Osteocyte (in vitro differentiated cells): ENCODE results near the gene RGS2. TPM values are rescaled to one million over a fixed set of nuclear protein-coding genes. Genes with fewer than 3 reads are reported as not detected.

Experiments
- DNase-seq: peaks from one replicate; pipeline ENCODE4 v3.0.0; 2021; ENCODE audit warnings: mixed read lengths; ENCODE audit not compliant: unreplicated experiment; ENCODE audit errors: extremely low spot score
- H3K27ac Mint-ChIP-seq: one replicate; pipeline ENCODE4 v1.8.0; 2021; ENCODE audit warnings: mild to moderate bottlenecking, mixed read lengths; ENCODE audit not compliant: unreplicated experiment
- H3K27me3 Mint-ChIP-seq: one replicate; pipeline ENCODE4 v1.8.0; 2021; ENCODE audit warnings: mixed read lengths; ENCODE audit not compliant: unreplicated experiment
- H3K36me3 Mint-ChIP-seq: one replicate; pipeline ENCODE4 v1.8.0; 2021; ENCODE audit warnings: mixed read lengths; ENCODE audit not compliant: unreplicated experiment
- H3K4me1 Mint-ChIP-seq: one replicate; pipeline ENCODE4 v1.8.0; 2021; ENCODE audit warnings: mixed read lengths; ENCODE audit not compliant: unreplicated experiment
- H3K4me3 Mint-ChIP-seq: one replicate; pipeline ENCODE4 v1.8.0; 2021; ENCODE audit warnings: mild to moderate bottlenecking, moderate library complexity, mixed read lengths; ENCODE audit not compliant: unreplicated experiment
- H3K9me3 Mint-ChIP-seq: one replicate; pipeline ENCODE4 v1.8.0; 2021; ENCODE audit warnings: mixed read lengths; ENCODE audit not compliant: unreplicated experiment
- CTCF ChIP-seq: fragments of 200-600 bp; sonication (generic); IDR thresholded peaks from 2 replicates; pipeline ENCODE4 v1.5.0; 2021; ENCODE audit warnings: antibody characterized with exemption, mild to moderate bottlenecking, moderate library complexity
- total RNA-seq: library from RNA; stranded (reverse); gene quantifications from 2 replicates; pipeline ENCODE4 v1.2.1, GENCODE V29; 2021

Gene RGS2
- total RNA-seq, 1 donor from 2014 or later = 7.6 TPM

- Mint-ChIP-seq H3K4me3 (no peak overlapping the region), H3K27ac (no peak overlapping the region), H3K27me3 (no peaks in the 10 kb centered on the region), H3K4me1 (peaks cover 2% of the 10 kb centered on the region), H3K36me3 (no peaks in the 10 kb centered on the region), H3K9me3 (no peaks in the 10 kb centered on the region)
- TF ChIP-seq CTCF = no peak
- no peak for DNase-seq
Observed at GRCh38 chr1:192849011-192849410, 40.2 kb downstream of the RGS2 start.

GRCh38 chr1:192849442-192849841 lies 40.6 kb downstream of the RGS2 start:
- DNase-seq = no peak
- H3K4me1 Mint-ChIP-seq = peaks cover 2% of the 10 kb centered on the region
- H3K9me3 Mint-ChIP-seq = no peaks in the 10 kb centered on the region
- TF ChIP-seq CTCF = no peak
- no peaks in the 10 kb centered on the region for H3K27me3 Mint-ChIP-seq
- H3K36me3 Mint-ChIP-seq = no peaks in the 10 kb centered on the region
- no peak overlapping the region for H3K27ac Mint-ChIP-seq
- H3K4me3 Mint-ChIP-seq = no peak overlapping the region

DNA sequence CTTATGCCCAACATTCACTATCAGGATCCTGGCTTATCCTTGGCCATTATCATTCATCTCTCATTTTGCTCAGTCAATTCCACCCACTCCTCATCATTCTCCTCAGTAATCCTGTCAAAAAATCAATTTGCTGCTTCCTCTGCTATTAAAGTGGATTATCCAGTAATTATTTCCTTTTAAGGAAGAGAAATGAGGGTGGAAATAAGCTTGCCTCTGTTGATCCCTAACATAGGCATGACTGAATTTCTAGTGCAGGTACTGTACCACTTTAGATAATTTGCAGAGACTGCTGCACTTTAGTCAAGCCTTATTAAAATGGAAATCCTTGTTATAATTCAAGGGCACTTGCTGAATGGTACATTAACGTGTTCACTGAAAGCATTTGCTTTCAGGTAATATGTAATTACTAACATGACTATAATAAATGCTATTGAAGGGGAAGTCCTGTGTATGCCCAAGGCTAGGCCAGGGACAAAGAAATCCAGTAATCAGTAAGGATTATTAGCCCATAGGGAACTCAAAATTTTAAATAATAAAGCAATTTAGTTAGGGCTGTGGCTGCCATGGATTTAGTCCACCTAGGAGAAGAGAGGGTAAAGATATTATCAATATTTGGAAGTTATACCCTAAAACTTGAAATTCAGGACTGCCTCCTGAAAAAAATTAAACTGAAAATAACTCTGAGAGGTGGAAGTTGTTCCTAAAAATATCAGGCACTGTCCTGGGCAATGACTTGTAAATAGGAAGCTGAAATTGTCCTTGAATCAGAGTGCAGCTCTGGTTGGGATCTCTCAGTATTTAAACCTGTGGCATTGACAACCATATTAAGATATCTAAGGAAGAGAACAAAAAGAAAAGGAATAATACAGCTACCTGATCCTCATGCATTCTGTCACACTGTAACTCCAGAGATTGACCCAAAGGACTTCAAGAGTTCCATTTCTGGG lies 43.4 kb downstream of the RGS2 start:
- Mint-ChIP-seq H3K4me1 (peaks cover 2% of the 10 kb centered on the region), H3K4me3 (no peak overlapping the region), H3K36me3 (no peaks in the 10 kb centered on the region), H3K27me3 (no peaks in the 10 kb centered on the region), H3K9me3 (no peaks in the 10 kb centered on the region), H3K27ac (no peak overlapping the region)
- no peak for DNase-seq
- TF ChIP-seq CTCF = no peak

DNA sequence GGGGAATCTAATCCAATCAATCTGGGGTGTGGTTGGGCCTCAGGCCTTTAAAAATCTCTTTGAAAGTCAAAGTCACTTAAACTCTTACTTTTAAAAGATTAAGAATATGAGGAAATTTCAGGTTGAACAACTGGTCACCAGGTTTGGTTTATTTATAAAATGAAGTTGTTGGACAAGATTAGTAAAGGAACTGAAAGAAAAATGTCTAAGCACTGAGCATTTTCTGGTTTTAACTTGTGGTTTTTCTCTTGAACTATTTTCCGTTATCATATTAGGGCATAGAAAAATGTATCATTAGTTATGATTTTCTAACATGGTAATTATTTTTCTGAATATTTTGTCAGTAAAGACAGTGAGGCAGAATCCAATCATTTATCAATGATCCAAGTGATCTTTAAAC lies 49.6 kb downstream of the RGS2 start:
- H3K4me1 Mint-ChIP-seq = no peaks in the 10 kb centered on the region
- DNase-seq = no peak
- no peaks in the 10 kb centered on the region for H3K36me3 Mint-ChIP-seq
- H3K27ac Mint-ChIP-seq = no peak overlapping the region
- no peaks in the 10 kb centered on the region for H3K27me3 Mint-ChIP-seq
- H3K4me3 Mint-ChIP-seq = no peak overlapping the region
- no peak for TF ChIP-seq CTCF
- H3K9me3 Mint-ChIP-seq = no peaks in the 10 kb centered on the region

DNA sequence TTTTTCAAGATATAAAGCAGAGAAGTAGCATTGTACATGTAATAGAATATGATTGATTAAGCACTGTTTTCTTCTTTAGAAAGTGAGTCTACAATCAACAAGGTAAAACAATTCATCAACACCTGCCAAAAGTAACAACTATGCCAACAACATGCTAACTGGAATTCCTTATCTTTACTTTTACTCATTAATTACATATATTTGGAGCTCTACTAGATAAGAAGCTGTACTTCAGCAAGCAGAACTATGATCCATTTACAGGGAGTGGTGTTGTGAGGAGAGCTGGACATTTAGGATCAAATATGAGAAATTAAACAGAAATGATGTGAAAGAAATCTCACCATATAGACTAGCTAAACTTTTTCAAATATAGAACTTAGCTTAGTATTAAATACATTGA lies 51.0 kb downstream of the RGS2 start:
- no peaks in the 10 kb centered on the region for H3K4me1 Mint-ChIP-seq
- no peaks in the 10 kb centered on the region for H3K27me3 Mint-ChIP-seq
- H3K27ac Mint-ChIP-seq = no peak overlapping the region
- no peak overlapping the region for H3K4me3 Mint-ChIP-seq
- no peak for TF ChIP-seq CTCF
- no peaks in the 10 kb centered on the region for H3K9me3 Mint-ChIP-seq
- no peaks in the 10 kb centered on the region for H3K36me3 Mint-ChIP-seq
- no peak for DNase-seq
